Fibroblast of the conjunctiva (primary cell): Measurements from ENCODE around the gene SPTBN4.
A peak's percentile ranks its signal among the peaks of the same experiment; 100 is the strongest.
"Not testable (repeated sequence)": the region's sequence is repeated elsewhere in the genome, so short reads cannot be mapped to it uniquely, and the experiment has no call there.

Experiments used
- DNase-seq: peaks from one replicate; pipeline ENCODE4 v3.0.0-alpha.2; 2010; ENCODE audit warnings: low read depth

SPTBN4 gene

DNA sequence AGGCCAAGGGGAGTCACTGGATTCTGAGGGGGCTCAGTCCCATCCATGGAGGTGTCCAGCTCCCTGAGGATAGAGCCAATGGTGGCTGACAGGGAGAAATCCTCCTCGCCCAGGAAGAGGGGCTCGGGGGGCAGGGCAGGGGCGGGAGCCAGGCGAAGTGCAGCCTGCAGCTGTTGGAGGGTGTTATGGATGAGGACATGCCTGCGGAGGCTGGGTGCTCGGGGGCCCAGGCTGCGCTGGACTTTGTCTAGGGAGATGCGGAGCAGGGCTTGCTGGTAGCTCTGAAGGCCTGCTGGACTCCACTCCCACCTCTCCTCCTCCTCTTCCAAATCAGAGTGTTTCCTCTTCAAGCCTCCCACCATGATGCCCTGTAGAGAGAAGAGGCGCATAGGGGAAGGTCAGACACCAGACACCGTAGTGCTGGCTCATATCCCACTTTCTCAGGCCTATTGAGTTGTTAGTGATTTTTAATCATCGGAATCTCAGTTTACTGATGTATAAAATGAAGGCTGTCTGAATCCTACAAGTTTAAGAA is 25.0 kb upstream of the SPTBN4 start:
- DNase-seq, result no peak

GRCh38 chr19:40442328-40443130 is 24.3 kb upstream of the SPTBN4 start:
- DNase-seq, result no peak

DNA sequence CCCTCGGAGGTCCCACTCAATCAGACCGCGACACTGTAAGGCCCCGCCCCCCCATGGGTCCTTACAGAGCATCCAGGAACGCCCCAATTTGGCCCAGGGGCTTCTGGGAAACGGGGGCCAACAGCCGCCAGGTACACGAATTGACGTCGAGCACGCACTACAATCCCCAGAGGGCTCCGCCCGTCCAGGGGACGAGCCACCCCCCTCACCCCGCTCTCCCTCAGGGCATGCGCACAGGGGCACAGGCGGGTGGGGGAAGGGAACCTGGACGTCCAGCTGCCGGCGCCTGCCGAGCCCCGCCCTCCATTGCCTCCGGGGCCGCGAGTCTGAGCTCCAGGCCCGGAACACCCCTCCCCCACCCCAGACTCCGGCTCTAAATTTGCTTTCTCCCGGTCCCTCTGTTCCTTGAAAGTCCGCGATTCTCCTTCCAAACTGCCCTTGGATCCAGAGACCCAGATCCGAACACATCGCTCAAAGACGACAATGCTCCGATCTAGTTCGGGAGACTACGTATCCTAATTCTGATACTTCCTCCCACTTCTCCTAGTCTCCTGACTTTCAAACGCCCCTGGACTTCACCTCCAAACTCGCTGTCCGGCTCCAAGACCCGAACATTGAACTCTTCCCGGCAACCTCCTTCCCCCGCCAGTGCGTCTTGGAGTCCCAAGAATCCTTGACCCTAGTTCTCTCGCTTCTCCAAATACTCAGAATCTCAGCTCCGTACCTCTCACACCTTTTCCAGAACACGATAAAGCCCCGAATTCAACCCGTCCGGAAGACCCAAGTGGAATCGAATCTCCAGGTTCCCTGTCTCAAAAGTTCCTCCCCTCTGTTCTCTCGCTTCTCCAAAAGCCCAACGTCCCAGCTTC is 23.4 kb upstream of the SPTBN4 start:
- peak; percentile 99 for DNase-seq

DNA sequence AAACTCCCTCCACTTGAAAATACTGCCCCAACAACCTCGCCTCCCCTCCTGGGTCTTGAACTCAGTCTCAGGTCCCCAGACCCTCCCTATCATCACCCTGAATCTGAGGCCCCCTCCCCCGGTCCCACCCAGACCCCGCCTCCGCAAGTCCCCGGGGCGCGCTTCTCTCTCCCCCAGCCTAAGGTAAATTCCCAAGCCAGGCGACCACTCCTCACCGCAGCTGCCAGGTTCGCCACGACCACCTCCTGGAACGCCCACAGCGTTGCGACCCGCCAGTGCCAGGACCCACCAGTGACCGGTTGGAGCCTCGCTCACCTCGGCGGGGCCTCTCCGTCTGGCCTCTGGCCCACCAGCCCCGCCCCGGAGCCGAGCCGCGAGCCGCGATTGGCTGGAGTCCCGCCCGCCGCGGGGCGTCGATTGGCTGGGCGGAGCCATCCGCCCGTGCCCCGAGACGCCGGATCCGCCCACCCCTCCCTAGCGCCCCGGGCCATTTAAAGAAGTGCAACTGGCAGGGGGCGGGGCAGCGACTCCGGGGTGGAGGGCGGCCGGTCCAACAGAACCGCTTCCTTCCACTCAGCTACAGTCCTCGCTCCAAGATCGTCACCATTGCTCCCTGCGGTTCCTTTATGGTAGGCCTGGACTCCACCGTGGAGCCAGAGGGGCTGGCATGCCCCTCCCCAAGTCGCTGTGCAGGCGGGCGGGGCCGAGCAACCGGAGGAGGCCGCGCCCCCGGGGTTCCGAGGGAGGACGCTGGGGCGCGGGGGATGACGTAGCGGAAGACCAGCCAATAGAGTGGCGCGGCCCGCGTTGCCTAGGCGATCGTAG is 22.6 kb upstream of the SPTBN4 start, which contains the start of gene SERTAD3:
SERTAD3 (minus strand) TSS at position 336 of the 825 bp plus-strand sequence. CDS start 2,255 bp downstream, outside the sequence.
- peak; percentile 86 for DNase-seq

DNA sequence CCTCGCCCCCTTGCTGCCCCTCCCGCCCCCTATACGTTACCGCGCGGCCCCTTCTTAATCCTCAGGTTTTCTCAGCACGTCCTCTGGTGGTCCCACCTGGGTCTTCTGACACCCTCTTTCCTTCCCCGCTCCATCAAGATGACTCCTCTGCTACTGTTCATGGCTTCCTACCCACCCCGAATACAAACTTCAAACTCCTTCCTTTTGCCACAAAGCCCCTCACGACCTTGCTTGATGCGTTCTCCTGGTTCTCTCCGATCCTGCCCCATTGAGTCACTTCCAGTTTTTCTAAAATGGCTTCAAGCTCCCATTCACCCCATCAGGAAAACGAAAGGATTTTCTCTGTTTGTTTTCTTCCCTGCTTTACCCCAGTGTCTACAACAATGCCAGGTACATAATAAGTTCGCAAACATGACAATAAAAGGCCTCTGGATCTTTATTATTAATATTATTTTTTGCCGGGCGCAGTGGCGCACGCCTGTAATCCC is 21.9 kb upstream of the SPTBN4 start:
- no peak for DNase-seq

DNA sequence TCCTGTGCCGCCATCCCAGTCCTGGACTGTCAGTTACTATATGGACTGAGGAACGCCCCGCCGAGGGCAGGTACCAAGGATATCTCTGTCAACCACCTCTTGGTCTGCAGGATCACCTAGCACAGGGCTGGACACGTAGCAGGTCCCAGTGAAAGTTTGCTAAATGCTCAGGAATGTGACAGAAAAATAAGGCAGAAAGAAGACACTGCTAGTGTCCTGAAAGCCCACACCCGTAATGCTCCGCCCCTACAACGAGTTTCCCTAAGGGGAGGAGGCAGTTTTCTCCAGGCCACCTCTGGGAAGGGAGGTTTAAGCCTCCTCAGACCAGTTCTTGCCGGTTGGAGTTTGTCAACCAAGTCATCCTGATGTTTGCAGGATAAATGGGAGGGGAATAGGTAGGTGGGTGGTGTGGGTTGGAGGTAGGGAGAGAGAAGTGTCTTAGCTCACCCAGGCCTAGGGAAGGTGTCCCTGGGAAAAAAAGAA is 21.0 kb upstream of the SPTBN4 start:
- DNase-seq, result no peak

GRCh38 chr19:40446263-40446784 is 20.5 kb upstream of the SPTBN4 start:
- DNase-seq, result no peak

GRCh38 chr19:40449506-40449905 is 17.3 kb upstream of the SPTBN4 start:
- DNase-seq, result no peak

DNA sequence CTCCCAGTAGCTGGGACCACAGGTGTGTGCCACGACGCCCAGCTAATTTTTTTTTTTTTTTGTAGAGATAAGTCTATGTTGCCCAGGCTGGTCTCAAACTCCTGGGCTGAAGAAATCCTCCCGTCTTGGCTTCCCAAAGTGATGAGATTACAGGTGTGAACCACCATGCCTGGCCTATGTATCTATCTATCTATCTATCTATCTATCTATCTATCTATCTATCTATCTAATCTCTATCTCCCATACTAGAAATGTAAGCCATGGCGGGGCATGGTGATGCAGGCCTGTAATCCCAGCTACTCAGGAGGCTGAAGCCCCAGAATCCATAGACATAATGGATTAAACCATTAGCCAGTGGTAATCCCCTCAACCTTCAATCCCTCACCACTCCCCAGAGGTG is 16.1 kb upstream of the SPTBN4 start:
- DNase-seq, result no peak

GRCh38 chr19:40452016-40452415 is 14.8 kb upstream of the SPTBN4 start:
- DNase-seq, result no peak

DNA sequence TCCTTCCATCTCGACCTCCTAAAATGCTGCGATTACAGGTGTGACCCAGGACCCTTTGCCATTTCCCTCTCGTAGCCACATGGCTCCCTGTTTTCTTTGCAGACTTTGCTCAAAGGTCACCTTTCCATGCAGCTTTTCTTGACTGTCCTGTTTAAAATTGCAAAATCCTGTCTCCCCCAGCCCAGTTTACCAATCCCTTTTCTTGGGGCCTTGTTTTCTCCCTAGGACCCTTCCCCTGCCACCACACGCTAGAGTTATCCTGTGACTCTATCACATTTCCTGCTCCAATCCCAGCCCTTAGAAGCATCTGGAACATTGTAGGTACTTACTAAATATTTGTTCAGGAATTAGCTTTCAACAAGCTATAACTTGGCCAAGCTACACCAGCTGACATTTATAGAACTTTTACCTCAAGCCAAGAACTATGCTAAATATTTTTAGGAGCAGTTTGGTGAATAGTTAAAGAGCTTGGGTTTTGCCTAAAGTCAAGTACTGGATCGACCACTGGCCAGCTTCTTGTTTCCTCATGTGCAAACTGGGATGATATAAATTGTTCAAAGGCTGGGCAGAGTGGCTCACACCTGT is 13.6 kb upstream of the SPTBN4 start:
- no peak for DNase-seq

DNA sequence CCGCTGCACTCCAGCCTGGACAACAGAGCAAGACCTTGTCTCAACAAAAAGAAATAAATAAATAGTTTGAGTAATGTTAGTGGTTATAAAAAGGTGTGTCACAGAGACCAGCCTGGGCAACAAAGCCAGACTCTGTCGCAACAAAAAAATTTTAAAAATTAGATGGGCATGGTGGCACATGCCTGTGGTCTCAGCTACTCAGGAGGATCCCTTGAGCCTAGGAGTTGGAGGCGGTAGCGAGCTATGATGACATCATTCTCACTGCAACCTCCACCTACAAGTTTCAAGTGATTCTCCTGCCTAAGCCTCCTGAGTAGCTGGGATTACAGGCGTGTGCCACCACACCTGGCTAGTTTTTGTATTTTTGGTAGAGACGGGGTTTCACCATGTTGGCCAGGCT is 12.9 kb upstream of the SPTBN4 start:
- not testable (repeated sequence) for DNase-seq

DNA sequence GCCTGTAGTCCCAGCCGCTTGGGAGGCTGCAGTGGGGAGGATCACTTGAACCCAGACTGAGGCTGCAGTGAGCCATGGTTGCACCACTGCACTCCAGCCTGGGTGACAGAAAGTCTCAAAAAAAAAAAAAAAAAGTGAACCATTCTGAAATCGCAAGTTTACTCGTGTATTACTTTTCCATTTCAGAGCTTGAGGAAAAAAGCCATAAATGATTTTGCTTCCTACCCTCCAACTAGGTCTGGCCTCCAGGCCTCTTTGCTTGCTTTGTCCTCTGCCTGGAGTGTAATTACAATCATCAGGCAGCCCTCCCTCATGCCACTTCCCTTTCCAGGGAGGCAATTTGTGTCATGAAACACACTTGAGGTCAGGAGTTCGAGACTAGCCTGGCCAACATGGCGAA is 9.8 kb upstream of the SPTBN4 start:
- no peak for DNase-seq

DNA sequence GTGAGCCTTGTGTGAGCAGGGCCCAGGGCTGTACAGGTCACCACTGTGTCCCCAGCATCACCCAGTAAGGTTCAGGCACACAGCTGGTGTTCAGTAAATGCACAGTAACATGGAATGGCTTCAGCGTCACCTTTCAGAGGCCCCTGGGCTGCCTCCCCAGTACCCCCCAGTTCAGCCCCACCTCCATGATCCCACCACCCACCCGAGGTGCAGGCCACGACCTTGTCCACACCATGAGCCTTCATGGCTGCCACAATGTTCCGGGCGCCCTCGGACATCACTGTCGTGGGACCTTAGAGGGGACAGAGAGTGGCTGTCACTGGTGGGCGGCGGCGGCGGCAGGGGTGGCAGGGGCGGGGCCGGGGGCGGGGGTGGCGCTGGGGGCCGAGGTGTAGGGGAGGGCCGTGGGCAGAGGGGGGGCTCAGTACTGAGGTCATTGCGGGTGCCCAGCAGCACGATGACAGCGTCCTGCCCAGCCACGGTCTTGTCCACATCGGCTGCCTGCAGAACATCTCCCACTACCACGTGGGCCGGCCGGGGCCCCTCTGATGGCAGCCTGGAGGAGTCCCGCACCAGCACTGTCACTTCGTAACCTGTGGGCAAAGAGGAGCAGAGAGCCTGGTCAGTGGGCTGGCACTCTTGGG is 8.7 kb upstream of the SPTBN4 start:
- no peak for DNase-seq

DNA sequence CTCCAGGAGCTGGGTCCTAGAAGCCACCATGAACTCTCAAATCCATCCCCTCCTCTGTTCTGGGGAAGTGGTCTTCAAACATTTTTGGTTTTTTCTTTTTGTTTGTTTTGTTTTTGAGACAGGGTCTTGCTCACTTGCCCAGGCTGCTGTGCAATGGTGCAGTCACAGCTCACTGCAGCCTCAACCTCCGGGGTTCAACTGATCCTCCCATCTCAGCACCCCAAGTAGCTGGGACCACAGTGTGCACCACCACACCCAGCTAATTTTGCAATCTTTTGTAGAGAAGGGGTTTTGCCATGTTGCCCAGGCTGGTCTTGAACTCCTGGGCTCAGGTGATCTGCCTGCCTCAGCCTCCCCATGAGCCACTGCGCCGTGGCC is 8.2 kb upstream of the SPTBN4 start:
- DNase-seq, result no peak

DNA sequence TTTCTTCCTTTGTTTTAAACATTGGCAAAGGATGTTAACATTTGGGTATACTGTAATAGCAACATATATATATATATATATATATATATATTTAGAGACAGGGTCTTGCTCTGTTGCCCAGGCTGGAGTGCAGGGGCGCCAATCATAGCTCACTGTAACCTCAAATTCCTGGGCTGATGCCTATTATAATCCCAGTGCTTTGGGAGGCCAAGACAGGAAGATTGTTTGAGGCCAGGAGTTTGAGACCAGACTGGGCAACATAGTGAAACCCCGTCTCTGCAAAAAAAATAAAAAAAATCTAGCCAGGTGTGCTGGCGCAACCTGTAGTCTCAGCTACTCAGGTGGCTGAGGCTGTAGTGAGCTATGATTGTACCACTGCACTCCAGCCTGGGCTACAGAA is 6.6 kb upstream of the SPTBN4 start:
- no peak for DNase-seq

GRCh38 chr19:40461669-40462221 is 5.1 kb upstream of the SPTBN4 start:
- no peak for DNase-seq

DNA sequence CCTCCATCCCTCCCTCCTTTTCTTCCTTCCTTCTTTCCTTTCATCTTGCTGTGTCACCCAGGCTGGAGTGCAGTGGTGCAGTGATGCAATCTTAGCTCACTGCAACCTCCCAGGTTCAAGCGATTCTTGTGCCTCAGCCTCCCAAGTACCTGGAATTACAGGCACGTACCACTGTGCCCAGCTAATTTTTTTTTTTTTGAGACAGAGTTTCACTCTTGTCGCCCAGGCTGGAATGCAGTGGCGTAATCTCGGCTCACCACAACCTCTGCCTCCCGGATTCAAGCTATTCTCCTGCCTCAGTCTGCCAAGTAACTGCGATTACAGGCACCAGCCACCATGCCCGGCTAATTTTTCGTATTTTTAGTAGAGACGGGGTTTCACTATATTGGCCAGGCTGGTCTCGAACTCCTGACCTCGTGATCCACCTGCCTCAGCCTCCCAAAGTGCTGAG is 3.2 kb upstream of the SPTBN4 start:
- not testable (repeated sequence) for DNase-seq

- peak; percentile 68 for DNase-seq
Measured at GRCh38 chr19:40464059-40465024, 2.5 kb upstream of the SPTBN4 start.
